Tibial artery (tissue), 4 donors: ENCODE data around the gene HERC3.
A peak's percentile ranks its signal among the peaks of the same experiment; 100 is the strongest.

ENCODE experiments used
- DNase-seq, 2 donors: peaks; one replicate each; pipeline ENCODE4 v3.0.0-alpha.2; 2019
- H3K27ac ChIP-seq, 2 donors: fragments of 200-600 bp; sonication (generic) in 1 of 2; 1 replicate in 1 of 2; 2 replicates in 1 of 2; pipeline ENCODE4 v1.5.1; 2018 to 2019; ENCODE audit warnings: mild to moderate bottlenecking in 1 of 2
- H3K27me3 ChIP-seq, 2 donors: fragments of 200-600 bp; sonication (generic) in 1 of 2; one replicate each; pipeline versions ENCODE4 v1.5.1 to v1.6.0; 2016 to 2019
- H3K36me3 ChIP-seq, 3 donors: fragments of 200-600 bp; sonication (generic) in 2 of 3; one replicate each; pipeline ENCODE4 v1.5.1; 2016 to 2019; ENCODE audit warnings: mild to moderate bottlenecking in 2 of 3
- H3K4me1 ChIP-seq, 4 donors: fragments of 200-600 bp; sonication (generic) in 2 of 4; 1 replicate in 3 of 4; 2 replicates in 1 of 4; pipeline ENCODE4 v1.5.1; 2016 to 2019
- H3K4me3 ChIP-seq, 2 donors: fragments of 200-600 bp; sonication (generic) in 1 of 2; 1 replicate in 1 of 2; 2 replicates in 1 of 2; pipeline ENCODE4 v1.5.1; 2018 to 2019; ENCODE audit warnings: mild to moderate bottlenecking in 2 of 2
- H3K9me3 ChIP-seq, 3 donors: fragments of 200-600 bp; sonication (generic) in 1 of 3; one replicate each; pipeline ENCODE4 v1.5.1; 2016 to 2019
- CTCF ChIP-seq, 2 experiments: fragments of 200-600 bp in 1 of 2; fragments of 450-650 bp in 1 of 2; IDR thresholded peaks; one replicate each; pipeline ENCODE4 v1.5.1; 2017 to 2019; ENCODE audit warnings: antibody characterized with exemption in 2 of 2, mild to moderate bottlenecking in 1 of 2, moderate library complexity in 1 of 2
- intact Hi-C: fragments of 100-400 bp; cut with DNase I; formaldehyde crosslinking; loops from one replicate; pipeline ENCODE4 v1.15.0; 2023; ENCODE audit warnings: low total_unique reads

The HERC3 gene

GRCh38 chr4:88599714-88600113, 7.4 kb downstream of the HERC3 start:
- H3K27ac ChIP-seq: peak overlapping the region; percentile 49 to 63
- no peaks in the 10 kb centered on the region for H3K9me3 ChIP-seq
- no peak for TF ChIP-seq CTCF (IDR thresholded peaks at IDR 0.05)
- H3K4me3 ChIP-seq: peak overlapping the region; percentile 5 to 25
- H3K27me3 ChIP-seq: no peaks in the 10 kb centered on the region
- peaks cover 0 to 23% (median 6%) of the 10 kb centered on the region in 3 donors for H3K36me3 ChIP-seq
- peaks cover 0 to 22% (median 11%) of the 10 kb centered on the region in 4 donors for H3K4me1 ChIP-seq
- intact Hi-C loops: no loop called here
- no peak for DNase-seq

- no peaks in the 10 kb centered on the region for H3K27me3 ChIP-seq
Observed at GRCh38 chr4:88600176-88600838, 8.0 kb downstream of the HERC3 start.

GRCh38 chr4:88604978-88605678, 12.8 kb downstream of the HERC3 start:
- TF ChIP-seq CTCF (IDR thresholded peaks at IDR 0.05): no peak
- no peak for DNase-seq
- H3K4me1 ChIP-seq: peaks cover 0 to 13% (median 5%) of the 10 kb centered on the region in 4 donors
- no peaks in the 10 kb centered on the region for H3K9me3 ChIP-seq
- H3K27me3 ChIP-seq: no peaks in the 10 kb centered on the region
- no peak overlapping the region for H3K4me3 ChIP-seq
- intact Hi-C loops: no loop called here
- H3K36me3 ChIP-seq: peaks cover 0 to 26% (median 21%) of the 10 kb centered on the region in 3 donors
- no peak overlapping the region for H3K27ac ChIP-seq

More at GRCh38 chr4:88600176-88600838, 8.0 kb downstream of the HERC3 start:
- no peak for TF ChIP-seq CTCF (IDR thresholded peaks at IDR 0.05)
- DNase-seq: no peak
- Histone ChIP-seq H3K4me1 (peaks cover 0 to 22% (median 11%) of the 10 kb centered on the region in 4 donors), H3K4me3 (peak overlapping the region in 1 of 2 donors; percentile 25), H3K36me3 (peaks cover 0 to 23% (median 6%) of the 10 kb centered on the region in 3 donors), H3K27ac (peak overlapping the region; percentile 49 to 63), H3K9me3 (no peaks in the 10 kb centered on the region)
- intact Hi-C loops: no loop called here

- no peak for DNase-seq
- Histone ChIP-seq H3K4me3 (no peak overlapping the region), H3K27me3 (no peaks in the 10 kb centered on the region), H3K27ac (no peak overlapping the region), H3K9me3 (no peaks in the 10 kb centered on the region), H3K36me3 (peaks cover 0 to 26% (median 21%) of the 10 kb centered on the region in 3 donors), H3K4me1 (peaks cover 0 to 15% (median 11%) of the 10 kb centered on the region in 4 donors)
- no peak for TF ChIP-seq CTCF (IDR thresholded peaks at IDR 0.05)
- intact Hi-C loops: no loop called here
Observed at GRCh38 chr4:88605736-88606135, 13.5 kb downstream of the HERC3 start.

- Histone ChIP-seq H3K9me3 (no peaks in the 10 kb centered on the region), H3K4me3 (no peak overlapping the region), H3K27me3 (no peaks in the 10 kb centered on the region), H3K36me3 (peaks cover 0 to 26% (median 21%) of the 10 kb centered on the region in 3 donors), H3K4me1 (peaks cover 0 to 26% (median 19%) of the 10 kb centered on the region in 4 donors), H3K27ac (no peak overlapping the region)
- intact Hi-C loops: no loop called here
- DNase-seq: no peak
- TF ChIP-seq CTCF (IDR thresholded peaks at IDR 0.05): no peak
Observed at GRCh38 chr4:88606832-88607231, 14.6 kb downstream of the HERC3 start.
